Aorta (tissue), 5 donors: ENCODE data around the gene TBC1D22A. TPM values are rescaled to one million over a fixed set of nuclear protein-coding genes. Genes with fewer than 3 reads are reported as not detected.

ENCODE experiments used
- ATAC-seq: fragments of 200-7000 bp; cut with Tn5 transposase; one replicate; pipeline ENCODE4 v1.9.1; 2022; ENCODE audit warnings: moderate library complexity; ENCODE audit not compliant: low FRiP score
- DNase-seq, 2 donors: peaks; one replicate each; pipeline ENCODE4 v3.0.0-alpha.2; 2020
- H3K27ac ChIP-seq, 2 donors: one replicate each; pipeline ENCODE4 v1.5.1; 2013; ENCODE audit warnings: low read length in 2 of 2, mild to moderate bottlenecking in 2 of 2, moderate library complexity in 2 of 2, control low read depth in 1 of 2, inconsistent platforms in 1 of 2, low read depth in 1 of 2
- H3K27me3 ChIP-seq, 2 donors: one replicate each; pipeline ENCODE4 v1.6.1; 2013; ENCODE audit warnings: control low read depth in 1 of 2, low read length in 1 of 2, mild to moderate bottlenecking in 1 of 2, moderate library complexity in 1 of 2; ENCODE audit not compliant: insufficient read depth in 2 of 2, control insufficient read depth in 1 of 2
- H3K36me3 ChIP-seq, 2 donors: one replicate each; pipeline ENCODE4 v1.6.1; 2013; ENCODE audit warnings: control low read depth in 1 of 2, low read length in 1 of 2, mild to moderate bottlenecking in 1 of 2; ENCODE audit not compliant: insufficient read depth in 2 of 2, control insufficient read depth in 1 of 2
- H3K4me1 ChIP-seq, 2 donors: one replicate each; pipeline ENCODE4 v1.6.1; 2013; ENCODE audit warnings: low read length in 2 of 2, control low read depth in 1 of 2, mild to moderate bottlenecking in 1 of 2, moderate library complexity in 1 of 2; ENCODE audit not compliant: insufficient read depth in 2 of 2, control insufficient read depth in 1 of 2
- H3K4me3 ChIP-seq, 2 donors: one replicate each; pipeline ENCODE4 v1.5.1; 2013; ENCODE audit warnings: low read length in 2 of 2, control low read depth in 1 of 2, mild to moderate bottlenecking in 1 of 2
- H3K9me3 ChIP-seq: one replicate; pipeline ENCODE4 v1.6.1; 2013; ENCODE audit warnings: mild to moderate bottlenecking, low read length; ENCODE audit not compliant: control insufficient read depth
- whole genome bisulfite sequencing, 2 donors: extraction: QIAGEN DNeasy Blood & Tissue Kit; methylation state at CpG; one replicate each; pipeline ENCODE4 v1.1.7; 2013; 5-methylcytosine and 5-hydroxymethylcytosine counted together
- intact Hi-C, 2 donors: fragments of 100-400 bp; cut with DNase I; formaldehyde crosslinking; loops; one replicate each; pipeline versions ENCODE4 v1.14.2 to v1.15.0; 2022
- polyA plus RNA-seq, 2 donors: library from polyadenylated mRNA; stranded (reverse); fragments of 200-250 nt; gene quantifications; one replicate each; pipeline ENCODE4 v1.2.3, GENCODE V29; 2013
- total RNA-seq, 2 donors: library from RNA; stranded (reverse); fragmentation: NEBNext Ultra II Directional; extraction: Animal tissue kit (Norgen Biotek cat#: 25700); gene quantifications; one replicate each; pipeline ENCODE4 v1.2.1, GENCODE V29; 2021
- donor health status: healthy with polysubstance abuse.
- donor health status: Bipolar disorder and iron deficiency.
- donor health status: DM: no; HTN: no; CAD: no.
- donor health status: DM: no; HTN: no; CAD: no.
- donor health status: DM: yes; HTN: yes; CAD: no.

Gene TBC1D22A
- total and polyA plus RNA-seq, 4 donors = 10.8 to 37.1 (median 17.9) TPM

GRCh38 chr22:47034076-47034808 is 271.8 kb downstream of the TBC1D22A start:
- intact Hi-C loops = no loop called here
- Histone ChIP-seq H3K9me3 (no peaks in the 10 kb centered on the region), H3K4me1 (no peaks in the 10 kb centered on the region), H3K27me3 (no peaks in the 10 kb centered on the region), H3K27ac (no peak overlapping the region), H3K36me3 (no peaks in the 10 kb centered on the region), H3K4me3 (no peak overlapping the region)
- no peak for ATAC-seq
- DNase-seq = peak in 1 of 2 donors; percentile 44
- 84% methylated on average over 21 of the region's 21 CpGs for WGBS, 2 donors

GRCh38 chr22:47034905-47035419 is 272.5 kb downstream of the TBC1D22A start:
- Histone ChIP-seq H3K27ac (no peak overlapping the region), H3K9me3 (no peaks in the 10 kb centered on the region), H3K4me1 (no peaks in the 10 kb centered on the region), H3K27me3 (no peaks in the 10 kb centered on the region), H3K36me3 (no peaks in the 10 kb centered on the region), H3K4me3 (no peak overlapping the region)
- DNase-seq (peak; percentile 32 to 52), ATAC-seq (no peak)
- intact Hi-C loops = no loop called here
- WGBS, 2 donors = 75 to 79% methylated on average over 11 of the region's 11 CpGs

GRCh38 chr22:47035425-47035881 is 273.0 kb downstream of the TBC1D22A start:
- intact Hi-C loops = no loop called here
- H3K36me3 ChIP-seq = no peaks in the 10 kb centered on the region
- WGBS, 2 donors = 89 to 91% methylated on average over 11 of the region's 11 CpGs
- H3K4me1 ChIP-seq = no peaks in the 10 kb centered on the region
- no peaks in the 10 kb centered on the region for H3K9me3 ChIP-seq
- no peak overlapping the region for H3K27ac ChIP-seq
- no peaks in the 10 kb centered on the region for H3K27me3 ChIP-seq
- ATAC-seq (no peak), DNase-seq (peak; percentile 38 to 49)
- H3K4me3 ChIP-seq = no peak overlapping the region

- Histone ChIP-seq H3K4me1 (no peaks in the 10 kb centered on the region), H3K4me3 (no peak overlapping the region), H3K27ac (no peak overlapping the region), H3K27me3 (no peaks in the 10 kb centered on the region), H3K36me3 (no peaks in the 10 kb centered on the region), H3K9me3 (no peaks in the 10 kb centered on the region)
- intact Hi-C loops = no loop called here
- no peak for ATAC-seq
- WGBS, 2 donors = 92% methylated on average over 10 of the region's 10 CpGs
- peak; percentile 34 to 54 for DNase-seq
Observed at GRCh38 chr22:47036352-47036751, 273.9 kb downstream of the TBC1D22A start.

- peak; percentile 22 to 72 for DNase-seq
- Histone ChIP-seq H3K27me3 (no peaks in the 10 kb centered on the region), H3K4me3 (no peak overlapping the region), H3K4me1 (no peaks in the 10 kb centered on the region), H3K36me3 (no peaks in the 10 kb centered on the region), H3K27ac (no peak overlapping the region), H3K9me3 (no peaks in the 10 kb centered on the region)
- intact Hi-C loops = no loop called here
- WGBS, 2 donors = 95 to 96% methylated on average over 20 of the region's 20 CpGs
- ATAC-seq = no peak
Observed at GRCh38 chr22:47036936-47037485, 274.6 kb downstream of the TBC1D22A start.

- no peak overlapping the region for H3K27ac ChIP-seq
- H3K4me3 ChIP-seq = no peak overlapping the region
- WGBS, 2 donors = 91 to 92% methylated on average over 18 of the region's 18 CpGs
- ATAC-seq (no peak), DNase-seq (peak; percentile 25 to 61)
- H3K36me3 ChIP-seq = no peaks in the 10 kb centered on the region
- intact Hi-C loops = no loop called here
- H3K9me3 ChIP-seq = no peaks in the 10 kb centered on the region
- H3K4me1 ChIP-seq = no peaks in the 10 kb centered on the region
- no peaks in the 10 kb centered on the region for H3K27me3 ChIP-seq
Observed at GRCh38 chr22:47038206-47038835, 275.9 kb downstream of the TBC1D22A start.

GRCh38 chr22:47039356-47039755 is 276.9 kb downstream of the TBC1D22A start:
- no peaks in the 10 kb centered on the region for H3K36me3 ChIP-seq
- intact Hi-C loops = no loop called here

GRCh38 chr22:47040486-47041270 is 278.2 kb downstream of the TBC1D22A start:
- Histone ChIP-seq H3K27me3 (no peaks in the 10 kb centered on the region), H3K27ac (no peak overlapping the region), H3K9me3 (no peaks in the 10 kb centered on the region), H3K4me1 (no peaks in the 10 kb centered on the region), H3K36me3 (no peaks in the 10 kb centered on the region), H3K4me3 (no peak overlapping the region)
- intact Hi-C loops = no loop called here
- DNase-seq (peak; percentile 39 to 70), ATAC-seq (no peak)
- 87 to 93% methylated on average over 25 of the region's 25 CpGs for WGBS, 2 donors

More at GRCh38 chr22:47039356-47039755, 276.9 kb downstream of the TBC1D22A start:
- H3K9me3 ChIP-seq = no peaks in the 10 kb centered on the region
- WGBS, 2 donors = 94% methylated on average over 5 of the region's 5 CpGs
- DNase-seq (no peak), ATAC-seq (no peak)
- no peak overlapping the region for H3K4me3 ChIP-seq
- no peaks in the 10 kb centered on the region for H3K27me3 ChIP-seq
- no peaks in the 10 kb centered on the region for H3K4me1 ChIP-seq
- no peak overlapping the region for H3K27ac ChIP-seq
